Esophagus muscularis mucosa (tissue), 4 donors: ENCODE measurements around the gene SYT3. TPM values are rescaled to one million over a fixed set of nuclear protein-coding genes. Genes with fewer than 3 reads are reported as not detected.

Source experiments
- DNase-seq: peaks from one replicate; pipeline ENCODE4 v3.0.0-alpha.2; 2017; ENCODE audit errors: extremely low spot score
- H3K27ac ChIP-seq, 4 donors: fragments of 200-600 bp; sonication (generic); replicated peaks in 1 of 4; 1 replicate in 3 of 4; 2 replicates in 1 of 4; pipeline ENCODE4 v1.5.1; 2016 to 2019; ENCODE audit warnings: mild to moderate bottlenecking in 1 of 4
- H3K27me3 ChIP-seq, 4 donors: fragments of 200-600 bp; sonication (generic); one replicate each; pipeline versions ENCODE4 v1.5.1 to v1.6.0; 2016 to 2019
- H3K36me3 ChIP-seq, 4 donors: fragments of 200-600 bp; sonication (generic); one replicate each; pipeline ENCODE4 v1.5.1; 2016 to 2019
- H3K4me1 ChIP-seq, 4 donors: fragments of 200-600 bp; sonication (generic); one replicate each; pipeline ENCODE4 v1.5.1; 2016 to 2019
- H3K4me3 ChIP-seq, 4 donors: fragments of 200-600 bp; sonication (generic); 1 replicate in 2 of 4; 2 replicates in 2 of 4; pipeline ENCODE4 v1.5.1; 2016 to 2019; ENCODE audit warnings: mild to moderate bottlenecking in 4 of 4, moderate library complexity in 1 of 4
- H3K9me3 ChIP-seq, 4 donors: fragments of 200-600 bp; sonication (generic); 1 replicate in 3 of 4; 2 replicates in 1 of 4; pipeline ENCODE4 v1.5.1; 2016 to 2019
- EP300 ChIP-seq: sonication (generic); formaldehyde crosslinking; IDR thresholded peaks from one replicate; pipeline ENCODE4 v1.6.1; 2017; ENCODE audit warnings: antibody characterized with exemption
- POLR2A ChIP-seq: fragments of 450-650 bp; IDR thresholded peaks from one replicate; pipeline ENCODE4 v1.6.1; 2017; ENCODE audit warnings: antibody characterized with exemption, moderate library complexity, mild to moderate bottlenecking, low read depth
- POLR2AphosphoS5 ChIP-seq, 2 donors: sonication (generic); formaldehyde crosslinking; IDR thresholded peaks; one replicate each; pipeline ENCODE4 v1.6.1; 2017; ENCODE audit warnings: antibody characterized with exemption in 2 of 2
- WGBS: methylation state at CpG from one replicate; pipeline ENCODE4 v1.1.5; 2018; 5-methylcytosine and 5-hydroxymethylcytosine counted together
- intact Hi-C: fragments of 100-400 bp; cut with DNase I; formaldehyde crosslinking; loops from one replicate; pipeline ENCODE4 v1.15.1; 2023
- total RNA-seq, 4 donors: library from RNA; depleted of rRNA; stranded (reverse); fragments of >200 nt; gene quantifications; one replicate each; pipeline versions ENCODE4 v1.1.0 to v1.2.1, GENCODE V29; 2016
- TF ChIP-seq, protein P1 (sequence below), 3 experiments: fragments of 200-600 bp in 2 of 3; fragments of 450-650 bp in 1 of 3; sonication (generic) in 2 of 3; IDR thresholded peaks; one replicate each; pipeline ENCODE4 v1.5.1; 2017 to 2019; ENCODE audit warnings: antibody characterized with exemption in 3 of 3, mild to moderate bottlenecking in 2 of 3, moderate library complexity in 1 of 3

Gene SYT3
- total RNA-seq, 4 donors from 2014 or later, result 0.17 to 1.2 (median 0.71) TPM; not detected in 1

DNA sequence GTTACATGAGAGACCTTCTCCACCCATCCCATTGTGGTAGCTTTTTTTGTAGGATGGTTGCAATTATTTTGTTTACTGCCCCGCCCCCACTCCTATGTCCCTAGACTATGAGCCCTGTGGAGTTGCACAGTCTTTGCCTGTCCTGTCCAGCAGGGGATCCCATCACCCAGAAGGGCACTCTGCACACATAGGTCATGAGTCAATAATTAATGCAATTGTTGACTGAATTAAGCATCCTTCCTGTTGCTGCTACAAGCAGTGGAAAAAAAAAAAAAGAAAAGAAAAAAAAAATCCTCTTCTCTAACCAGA lies 23.8 kb upstream of the SYT3 start:
- intact Hi-C loops, result no loop called here
- H3K4me3 ChIP-seq, result no peak overlapping the region
- no peaks in the 10 kb centered on the region for H3K36me3 ChIP-seq
- peaks cover 19 to 93% (median 49%) of the 10 kb centered on the region in 4 donors for H3K27me3 ChIP-seq
- peaks cover 16 to 36% (median 32%) of the 10 kb centered on the region in 4 donors for H3K4me1 ChIP-seq
- TF ChIP-seq EP300, result no peak
- TF ChIP-seq POLR2A, result no peak
- TF ChIP-seq, protein P1, sequence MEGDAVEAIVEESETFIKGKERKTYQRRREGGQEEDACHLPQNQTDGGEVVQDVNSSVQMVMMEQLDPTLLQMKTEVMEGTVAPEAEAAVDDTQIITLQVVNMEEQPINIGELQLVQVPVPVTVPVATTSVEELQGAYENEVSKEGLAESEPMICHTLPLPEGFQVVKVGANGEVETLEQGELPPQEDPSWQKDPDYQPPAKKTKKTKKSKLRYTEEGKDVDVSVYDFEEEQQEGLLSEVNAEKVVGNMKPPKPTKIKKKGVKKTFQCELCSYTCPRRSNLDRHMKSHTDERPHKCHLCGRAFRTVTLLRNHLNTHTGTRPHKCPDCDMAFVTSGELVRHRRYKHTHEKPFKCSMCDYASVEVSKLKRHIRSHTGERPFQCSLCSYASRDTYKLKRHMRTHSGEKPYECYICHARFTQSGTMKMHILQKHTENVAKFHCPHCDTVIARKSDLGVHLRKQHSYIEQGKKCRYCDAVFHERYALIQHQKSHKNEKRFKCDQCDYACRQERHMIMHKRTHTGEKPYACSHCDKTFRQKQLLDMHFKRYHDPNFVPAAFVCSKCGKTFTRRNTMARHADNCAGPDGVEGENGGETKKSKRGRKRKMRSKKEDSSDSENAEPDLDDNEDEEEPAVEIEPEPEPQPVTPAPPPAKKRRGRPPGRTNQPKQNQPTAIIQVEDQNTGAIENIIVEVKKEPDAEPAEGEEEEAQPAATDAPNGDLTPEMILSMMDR (IDR thresholded peaks at IDR 0.05), result no peak
- H3K9me3 ChIP-seq, result no peaks in the 10 kb centered on the region
- WGBS, result 87% methylated on average over 1 of the region's 1 CpG
- H3K27ac ChIP-seq, result no peak overlapping the region
- DNase-seq, result no peak

DNA sequence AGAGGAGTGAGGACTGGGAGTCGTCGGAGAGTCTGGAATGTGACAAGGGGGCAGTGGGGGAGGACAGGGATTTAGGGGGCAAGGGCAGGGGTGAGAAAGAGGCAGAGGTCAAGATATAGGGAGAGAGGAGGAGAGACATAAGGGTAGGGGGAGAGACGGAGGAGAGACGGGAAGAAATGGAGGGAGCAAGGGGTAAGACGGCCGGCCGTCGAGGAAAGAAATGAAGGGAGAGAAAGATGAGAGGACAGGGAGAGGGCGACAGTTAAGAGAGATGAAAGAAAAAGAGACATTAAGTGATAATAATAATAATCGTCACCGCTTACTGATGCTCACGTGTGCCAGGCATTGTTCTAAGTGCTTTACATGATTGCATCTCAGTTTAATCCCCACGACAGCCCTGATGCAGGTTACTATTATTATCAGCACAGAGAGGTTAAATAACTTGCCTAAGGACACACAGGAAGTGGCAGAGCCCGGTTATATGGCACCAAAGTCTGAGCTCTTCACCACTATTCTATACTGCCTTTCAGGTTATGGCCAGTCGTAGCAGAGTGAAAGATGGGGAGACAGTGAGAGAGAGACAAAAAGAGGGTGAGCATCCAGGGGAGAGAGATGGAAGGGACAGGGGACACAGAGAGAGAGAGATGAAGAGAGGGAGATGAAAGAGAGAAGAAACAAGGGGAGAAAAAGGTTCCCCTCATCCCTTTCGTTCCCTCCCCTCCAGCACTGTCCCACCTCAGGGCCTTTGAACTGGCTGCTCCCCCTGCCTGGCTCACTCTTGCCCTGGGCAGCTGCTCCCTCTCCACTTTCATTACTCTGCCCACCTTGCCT lies 23.2 kb upstream of the SYT3 start:
- Histone ChIP-seq H3K36me3 (no peaks in the 10 kb centered on the region), H3K27me3 (peaks cover 15 to 93% (median 48%) of the 10 kb centered on the region in 4 donors), H3K4me1 (peaks cover 20 to 36% (median 32%) of the 10 kb centered on the region in 4 donors), H3K27ac (no peak overlapping the region), H3K9me3 (peaks cover 0 to 4% (median 0%) of the 10 kb centered on the region in 4 donors), H3K4me3 (no peak overlapping the region)
- TF ChIP-seq, protein P1 (IDR thresholded peaks at IDR 0.05), result no peak
- no peak for TF ChIP-seq POLR2A
- TF ChIP-seq POLR2AphosphoS5 (IDR thresholded peaks at IDR 0.05), result no peak
- no peak for TF ChIP-seq EP300
- no peak for DNase-seq
- 55% methylated on average over 16 of the region's 16 CpGs for WGBS
- intact Hi-C loops, result no loop called here

DNA sequence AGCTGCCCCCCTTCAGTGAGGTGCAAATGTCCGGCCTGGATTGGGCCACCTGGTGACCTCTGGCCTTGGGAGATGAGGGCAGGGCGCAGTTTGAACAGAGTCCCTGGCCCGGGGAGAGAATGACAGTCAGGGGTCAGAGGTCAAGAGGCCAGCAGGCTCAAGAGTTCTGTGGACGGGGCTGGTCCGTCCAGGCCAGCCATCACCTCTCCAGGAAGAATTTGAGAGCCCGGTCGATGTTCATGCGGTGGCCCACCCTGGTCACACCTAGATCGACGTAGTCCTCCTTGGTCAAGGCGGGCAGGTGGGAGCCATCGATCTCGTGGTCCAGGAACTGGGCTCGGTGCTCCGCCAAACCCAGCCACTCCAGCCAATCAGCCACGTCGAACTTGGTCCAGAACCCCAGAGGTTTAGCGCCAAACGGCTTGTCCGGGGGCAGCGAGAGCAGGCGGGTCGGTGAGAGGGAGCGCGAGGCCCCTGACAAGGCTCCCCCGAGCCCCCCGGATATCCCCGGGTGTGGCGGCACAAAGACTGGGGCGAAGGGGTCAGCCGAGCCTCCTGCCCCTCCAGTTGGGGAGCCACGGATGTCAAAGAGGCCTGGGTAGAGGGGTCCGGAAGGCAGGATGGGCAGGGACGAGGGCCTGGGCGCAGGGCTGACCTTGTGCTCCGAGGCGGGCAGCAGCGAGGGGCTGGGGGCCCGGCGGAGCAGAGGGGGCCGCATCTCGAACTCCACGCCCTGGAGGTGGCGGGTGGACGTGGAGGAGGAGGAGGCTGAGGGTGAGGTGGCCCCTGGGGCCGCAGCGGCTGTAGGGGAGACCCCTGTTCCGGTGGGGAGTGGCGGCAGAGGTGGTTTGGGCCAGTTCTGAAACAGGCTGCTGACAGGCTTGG lies 22.3 kb upstream of the SYT3 start:
- intact Hi-C loops, result no loop called here
- H3K4me3 ChIP-seq, result no peak overlapping the region
- no peak for TF ChIP-seq POLR2A
- no peak overlapping the region for H3K27ac ChIP-seq
- H3K9me3 ChIP-seq, result peaks cover 0 to 6% (median 0%) of the 10 kb centered on the region in 4 donors
- no peak for DNase-seq
- H3K36me3 ChIP-seq, result no peaks in the 10 kb centered on the region
- WGBS, result 68% methylated on average over 34 of the region's 49 CpGs
- H3K4me1 ChIP-seq, result peaks cover 19 to 30% (median 26%) of the 10 kb centered on the region in 4 donors
- peaks cover 7 to 92% (median 46%) of the 10 kb centered on the region in 4 donors for H3K27me3 ChIP-seq

DNA sequence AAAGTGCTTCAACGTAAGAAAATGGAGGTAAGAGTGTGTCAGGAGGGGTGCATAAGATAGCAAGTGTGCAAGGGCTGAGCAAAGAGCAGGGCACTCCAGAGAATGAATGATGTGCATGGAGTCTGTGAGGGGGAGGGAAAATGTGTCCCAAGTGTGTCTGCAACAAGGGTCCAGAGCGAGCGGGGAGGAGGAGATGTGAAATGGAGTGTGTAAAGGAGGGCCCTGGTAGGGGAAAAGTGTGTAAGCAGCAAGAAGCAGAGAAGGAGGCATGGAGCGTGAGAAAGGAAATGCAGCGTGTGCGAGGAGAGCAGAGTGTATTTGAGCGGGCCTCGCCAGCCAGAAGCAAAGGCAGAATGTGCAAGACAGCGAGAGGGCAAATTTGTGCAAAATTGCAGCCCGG lies 21.3 kb upstream of the SYT3 start:
- TF ChIP-seq EP300 (no peak), POLR2AphosphoS5 (IDR thresholded peaks at IDR 0.05) (no peak), POLR2A (no peak)
- TF ChIP-seq, protein P1 (IDR thresholded peaks at IDR 0.05), result no peak
- Histone ChIP-seq H3K27me3 (peaks cover 3 to 92% (median 36%) of the 10 kb centered on the region in 4 donors), H3K36me3 (no peaks in the 10 kb centered on the region), H3K4me3 (no peak overlapping the region), H3K4me1 (peaks cover 18 to 20% (median 19%) of the 10 kb centered on the region in 4 donors), H3K27ac (no peak overlapping the region), H3K9me3 (peaks cover 0 to 6% (median under 1%) of the 10 kb centered on the region in 4 donors)
- DNase-seq, result no peak
- WGBS, result 80% methylated on average over 10 of the region's 10 CpGs
- intact Hi-C loops, result no loop called here

DNA sequence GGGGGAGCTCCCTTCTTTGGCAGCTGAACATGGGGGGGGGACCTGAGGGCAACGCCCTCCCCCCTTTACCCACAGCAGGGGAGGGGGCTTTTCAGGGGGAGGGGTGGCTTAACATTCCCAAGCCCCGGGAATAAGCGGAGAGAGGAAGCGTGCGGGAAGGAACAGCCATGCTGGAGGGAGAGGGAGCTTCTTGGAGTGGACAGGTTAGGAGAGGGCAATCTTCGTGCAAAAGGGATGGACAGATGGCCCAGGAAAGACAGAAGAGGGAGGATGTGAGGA lies 20.3 kb upstream of the SYT3 start:
- DNase-seq, result no peak
- TF ChIP-seq POLR2A (no peak), POLR2AphosphoS5 (IDR thresholded peaks at IDR 0.05) (no peak), EP300 (no peak)
- TF ChIP-seq, protein P1 (IDR thresholded peaks at IDR 0.05), result no peak
- Histone ChIP-seq H3K27me3 (peaks cover 3 to 92% (median 34%) of the 10 kb centered on the region in 4 donors), H3K9me3 (peaks cover 0 to 11% (median 9%) of the 10 kb centered on the region in 4 donors), H3K4me3 (no peak overlapping the region), H3K4me1 (peaks cover 17 to 19% (median 18%) of the 10 kb centered on the region in 4 donors), H3K27ac (no peak overlapping the region), H3K36me3 (no peaks in the 10 kb centered on the region)
- 24% methylated on average over 6 of the region's 6 CpGs for WGBS
- intact Hi-C loops, result no loop called here
